GM10847 (cell line): Measurements from ENCODE around the gene KCNN1.

Experiments
- POLR2A ChIP-seq: IDR thresholded peaks from 2 replicates; pipeline ENCODE4 v1.6.1; 2011; ENCODE audit not compliant: insufficient read length; ENCODE audit errors: extremely low read depth

KCNN1 gene

GRCh38 chr19:17985037-17985818 is 18.3 kb downstream of the KCNN1 start:
- no peak for TF ChIP-seq POLR2A

- no peak for TF ChIP-seq POLR2A
Observed at GRCh38 chr19:17988161-17988560, 21.3 kb downstream of the KCNN1 start.

GRCh38 chr19:17989425-17990094 is 22.7 kb downstream of the KCNN1 start:
- TF ChIP-seq POLR2A: no peak

- no peak for TF ChIP-seq POLR2A
Observed at GRCh38 chr19:17993076-17993813, 26.3 kb downstream of the KCNN1 start.

- no peak for TF ChIP-seq POLR2A
Observed at GRCh38 chr19:17996826-17997316, 30.0 kb downstream of the KCNN1 start.

GRCh38 chr19:17997969-17998826 is 31.3 kb downstream of the KCNN1 start:
- TF ChIP-seq POLR2A: no peak

- TF ChIP-seq POLR2A: no peak
Observed at GRCh38 chr19:17998827-17999150, 31.9 kb downstream of the KCNN1 start.

GRCh38 chr19:17999684-18000479 is 33.0 kb downstream of the KCNN1 start:
- no peak for TF ChIP-seq POLR2A

GRCh38 chr19:18000480-18000914 is 33.6 kb downstream of the KCNN1 start:
- TF ChIP-seq POLR2A: no peak

- TF ChIP-seq POLR2A: peak; percentile 51
Observed at GRCh38 chr19:18000915-18001776, 34.2 kb downstream of the KCNN1 start.

GRCh38 chr19:18001777-18002345 is 35.0 kb downstream of the KCNN1 start:
- no peak for TF ChIP-seq POLR2A

GRCh38 chr19:18002347-18002850 is 35.5 kb downstream of the KCNN1 start:
- TF ChIP-seq POLR2A: no peak

GRCh38 chr19:18007044-18007916 is 40.4 kb downstream of the KCNN1 start:
- no peak for TF ChIP-seq POLR2A
